ENCODE measurements around the gene MID1IP1.

DNA sequence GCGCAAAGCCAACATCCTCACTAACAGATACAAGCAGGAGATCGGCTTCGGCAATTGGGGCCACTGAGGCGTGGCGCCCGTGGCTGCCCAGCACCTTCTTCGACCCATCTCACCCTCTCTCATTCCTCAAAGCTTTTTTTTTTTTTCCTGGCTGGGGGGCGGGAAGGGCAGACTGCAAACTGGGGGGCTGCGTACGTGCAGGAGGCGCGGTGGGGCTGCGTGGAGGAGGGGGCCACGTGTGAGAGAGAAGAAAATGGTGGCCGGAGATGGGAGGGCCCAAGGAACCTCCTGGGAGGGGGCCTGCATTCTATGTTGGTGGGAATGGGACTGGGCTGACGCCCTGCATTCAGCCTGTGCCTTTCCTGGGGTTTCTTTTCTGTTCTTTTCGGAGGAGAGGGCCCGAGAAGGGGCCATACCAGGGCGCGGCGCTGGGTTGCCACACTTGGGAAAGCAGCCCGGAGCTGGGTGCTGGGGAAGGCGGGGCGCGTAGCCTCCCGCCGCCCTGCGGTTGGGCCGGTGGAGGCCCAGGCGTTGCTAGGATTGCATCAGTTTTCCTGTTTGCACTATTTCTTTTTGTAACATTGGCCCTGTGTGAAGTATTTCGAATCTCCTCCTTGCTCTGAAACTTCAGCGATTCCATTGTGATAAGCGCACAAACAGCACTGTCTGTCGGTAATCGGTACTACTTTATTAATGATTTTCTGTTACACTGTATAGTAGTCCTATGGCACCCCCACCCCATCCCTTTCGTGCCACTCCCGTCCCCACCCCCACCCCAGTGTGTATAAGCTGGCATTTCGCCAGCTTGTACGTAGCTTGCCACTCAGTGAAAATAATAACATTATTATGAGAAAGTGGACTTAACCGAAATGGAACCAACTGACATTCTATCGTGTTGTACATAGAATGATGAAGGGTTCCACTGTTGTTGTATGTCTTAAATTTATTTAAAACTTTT, 4.5 kb downstream of the MID1IP1 start:
- TF ChIP-seq, protein P1, sequence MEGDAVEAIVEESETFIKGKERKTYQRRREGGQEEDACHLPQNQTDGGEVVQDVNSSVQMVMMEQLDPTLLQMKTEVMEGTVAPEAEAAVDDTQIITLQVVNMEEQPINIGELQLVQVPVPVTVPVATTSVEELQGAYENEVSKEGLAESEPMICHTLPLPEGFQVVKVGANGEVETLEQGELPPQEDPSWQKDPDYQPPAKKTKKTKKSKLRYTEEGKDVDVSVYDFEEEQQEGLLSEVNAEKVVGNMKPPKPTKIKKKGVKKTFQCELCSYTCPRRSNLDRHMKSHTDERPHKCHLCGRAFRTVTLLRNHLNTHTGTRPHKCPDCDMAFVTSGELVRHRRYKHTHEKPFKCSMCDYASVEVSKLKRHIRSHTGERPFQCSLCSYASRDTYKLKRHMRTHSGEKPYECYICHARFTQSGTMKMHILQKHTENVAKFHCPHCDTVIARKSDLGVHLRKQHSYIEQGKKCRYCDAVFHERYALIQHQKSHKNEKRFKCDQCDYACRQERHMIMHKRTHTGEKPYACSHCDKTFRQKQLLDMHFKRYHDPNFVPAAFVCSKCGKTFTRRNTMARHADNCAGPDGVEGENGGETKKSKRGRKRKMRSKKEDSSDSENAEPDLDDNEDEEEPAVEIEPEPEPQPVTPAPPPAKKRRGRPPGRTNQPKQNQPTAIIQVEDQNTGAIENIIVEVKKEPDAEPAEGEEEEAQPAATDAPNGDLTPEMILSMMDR (IDR thresholded peaks at IDR 0.05; ENCODE audit: insufficient read depth, low read length, poor library complexity, severe bottlenecking) = no peak
- TF ChIP-seq EZH2phosphoT487 (conservative IDR thresholded peaks at IDR 0.05; ENCODE audit: low read length) = no peak
